WTC11 (cell line): Measurements from ENCODE around the gene WRAP53. TPM values are rescaled to one million over a fixed set of nuclear protein-coding genes. Genes with fewer than 3 reads are reported as not detected.

Experiments used
- ATAC-seq: fragments of 200-7000 bp; cut with Tn5 transposase; 2 replicates; pipeline ENCODE4 v1.10.0; 2021; ENCODE audit warnings: mild to moderate bottlenecking, moderate library complexity
- CTCF ChIA-PET: fragments of 300-600 bp; sonication (Branson Sonifier 250); formaldehyde crosslinking; loops from one replicate; lab custom pipeline; 2021; ENCODE audit warnings: antibody characterized with exemption; lab: Charles Lee
- POLR2A ChIA-PET: fragments of 350-600 bp; sonication (Branson Sonifier 250); formaldehyde crosslinking; loops from one replicate; lab custom pipeline; 2021; ENCODE audit warnings: antibody characterized with exemption; lab: Charles Lee
- DNase-seq: peaks from one replicate; pipeline ENCODE4 v3.0.0; 2021; ENCODE audit warnings: low spot score
- H3K27ac Mint-ChIP-seq: 2 replicates; pipeline ENCODE4 v1.8.0; 2021; ENCODE audit warnings: mixed read lengths
- H3K27me3 Mint-ChIP-seq: 2 replicates; pipeline ENCODE4 v1.8.0; 2021; ENCODE audit warnings: low read depth, mild to moderate bottlenecking, moderate library complexity, mixed read lengths
- H3K36me3 Mint-ChIP-seq: 2 replicates; pipeline ENCODE4 v1.8.0; 2021; ENCODE audit warnings: mixed read lengths
- H3K4me1 Mint-ChIP-seq: 2 replicates; pipeline ENCODE4 v1.8.0; 2022; ENCODE audit warnings: mixed read lengths
- H3K4me3 Mint-ChIP-seq: 2 replicates; pipeline ENCODE4 v1.8.0; 2021; ENCODE audit warnings: mild to moderate bottlenecking, moderate library complexity, mixed read lengths
- H3K9me3 Mint-ChIP-seq: 2 replicates; pipeline ENCODE4 v1.8.0; 2021; ENCODE audit warnings: mixed read lengths
- AFF4 ChIP-seq: sonication (generic); formaldehyde crosslinking; IDR thresholded peaks from 2 replicates; pipeline ENCODE4 v1.8.1; 2023; ENCODE audit warnings: mild to moderate bottlenecking, missing genetic modification reagents, borderline replicate concordance
- AR ChIP-seq: fragments of 250-450 bp; sonication (Bioruptor Pico); IDR thresholded peaks from 2 replicates; pipeline ENCODE4 v1.9.0; 2021; ENCODE audit warnings: mild to moderate bottlenecking
- ATF2 ChIP-seq: sonication (generic); formaldehyde crosslinking; IDR thresholded peaks from 2 replicates; pipeline ENCODE4 v1.8.1; 2022; ENCODE audit warnings: low read depth, missing genetic modification reagents, borderline replicate concordance
- ESRRA ChIP-seq: sonication (generic); formaldehyde crosslinking; IDR thresholded peaks from 2 replicates; pipeline ENCODE4 v1.8.1; 2022; ENCODE audit warnings: mild to moderate bottlenecking, missing genetic modification reagents, borderline replicate concordance
- ETV6 ChIP-seq: sonication (generic); formaldehyde crosslinking; IDR thresholded peaks from 2 replicates; pipeline ENCODE4 v1.8.1; 2022; ENCODE audit warnings: mild to moderate bottlenecking, missing genetic modification reagents
- GABPB1 ChIP-seq: sonication (generic); formaldehyde crosslinking; IDR thresholded peaks from 2 replicates; pipeline ENCODE4 v1.8.1; 2023; ENCODE audit warnings: mild to moderate bottlenecking, missing genetic modification reagents
- IRF1 ChIP-seq: sonication (generic); formaldehyde crosslinking; IDR thresholded peaks from 2 replicates; pipeline ENCODE4 v1.8.0; 2023; ENCODE audit warnings: missing genetic modification reagents
- MXD4 ChIP-seq: fragments of 250-450 bp; sonication (Bioruptor Pico); IDR thresholded peaks from 2 replicates; pipeline ENCODE4 v1.8.0; 2021; ENCODE audit warnings: mild to moderate bottlenecking, moderate library complexity, borderline replicate concordance
- MYBL2 ChIP-seq: sonication (generic); formaldehyde crosslinking; IDR thresholded peaks from 2 replicates; pipeline ENCODE4 v1.8.1; 2023; ENCODE audit warnings: mild to moderate bottlenecking, moderate library complexity, missing genetic modification reagents
- TEAD1 ChIP-seq: sonication (generic); formaldehyde crosslinking; IDR thresholded peaks from 2 replicates; pipeline ENCODE4 v1.8.0; 2022; ENCODE audit warnings: mild to moderate bottlenecking, missing genetic modification reagents
- total RNA-seq: library from RNA; stranded (reverse); gene quantifications from 3 replicates; pipeline ENCODE4 v1.2.3, GENCODE V29; 2021
- TF ChIP-seq, protein P1 (sequence below): sonication (generic); formaldehyde crosslinking; IDR thresholded peaks from 2 replicates; pipeline ENCODE4 v1.8.1; 2023; ENCODE audit warnings: mild to moderate bottlenecking, missing genetic modification reagents, moderate library complexity
- TF ChIP-seq, protein P2 (sequence below): sonication (generic); formaldehyde crosslinking; IDR thresholded peaks from 2 replicates; pipeline ENCODE4 v1.8.1; 2022; ENCODE audit warnings: low read depth, mild to moderate bottlenecking, moderate library complexity, missing genetic modification reagents, borderline replicate concordance
- TF ChIP-seq, protein P3 (sequence below): fragments of 250-450 bp; sonication (Bioruptor Pico); IDR thresholded peaks from 2 replicates; pipeline ENCODE4 v1.9.0; 2021; ENCODE audit warnings: mild to moderate bottlenecking
- TF ChIP-seq, protein P4 (sequence below): sonication (generic); formaldehyde crosslinking; IDR thresholded peaks from 2 replicates; pipeline ENCODE4 v1.8.0; 2022; ENCODE audit warnings: missing genetic modification reagents
- TF ChIP-seq, protein P5 (sequence below): sonication (generic); formaldehyde crosslinking; IDR thresholded peaks from 2 replicates; pipeline ENCODE4 v1.8.1; 2023; ENCODE audit warnings: mild to moderate bottlenecking, missing genetic modification reagents

WRAP53 gene
- total RNA-seq, 1 experiment from 2014 or later, result 37.2 TPM

- TF ChIP-seq ATF2 (no peak), TEAD1 (CRISPR knock-in tag) (no peak)
These were observed 31.4 kb downstream of the WRAP53 start (continued) for GRCh38 chr17:7719661-7720060.

DNA sequence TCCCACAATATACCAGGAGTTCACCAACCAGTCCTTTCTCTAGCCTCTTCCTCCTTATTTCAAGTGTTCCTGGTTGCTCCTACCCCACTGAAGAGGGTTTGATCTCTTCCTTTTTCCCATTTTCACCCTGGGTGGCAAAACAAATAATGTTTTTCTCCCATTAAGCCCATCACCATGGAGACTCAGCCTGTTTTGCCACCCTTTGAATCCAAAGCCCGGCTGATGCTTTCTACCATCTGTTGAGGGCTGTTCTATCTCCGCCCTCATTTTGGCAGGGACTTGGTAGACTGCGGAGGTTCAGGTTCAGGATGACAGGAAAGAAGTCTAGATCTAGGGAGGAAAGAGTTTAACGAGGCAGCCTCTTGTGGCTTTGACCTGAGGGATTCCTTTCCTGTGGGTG is 31.8 kb downstream of the WRAP53 start:
- TF ChIP-seq MYBL2 (no peak), AFF4 (CRISPR knock-in tag) (no peak), MXD4 (CRISPR knock-in tag) (no peak), AR (CRISPR knock-in tag) (no peak), ESRRA (no peak)
- TF ChIP-seq, protein P1, sequence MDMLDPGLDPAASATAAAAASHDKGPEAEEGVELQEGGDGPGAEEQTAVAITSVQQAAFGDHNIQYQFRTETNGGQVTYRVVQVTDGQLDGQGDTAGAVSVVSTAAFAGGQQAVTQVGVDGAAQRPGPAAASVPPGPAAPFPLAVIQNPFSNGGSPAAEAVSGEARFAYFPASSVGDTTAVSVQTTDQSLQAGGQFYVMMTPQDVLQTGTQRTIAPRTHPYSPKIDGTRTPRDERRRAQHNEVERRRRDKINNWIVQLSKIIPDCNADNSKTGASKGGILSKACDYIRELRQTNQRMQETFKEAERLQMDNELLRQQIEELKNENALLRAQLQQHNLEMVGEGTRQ (CRISPR knock-in tag), result no peak
- TF ChIP-seq, protein P2, sequence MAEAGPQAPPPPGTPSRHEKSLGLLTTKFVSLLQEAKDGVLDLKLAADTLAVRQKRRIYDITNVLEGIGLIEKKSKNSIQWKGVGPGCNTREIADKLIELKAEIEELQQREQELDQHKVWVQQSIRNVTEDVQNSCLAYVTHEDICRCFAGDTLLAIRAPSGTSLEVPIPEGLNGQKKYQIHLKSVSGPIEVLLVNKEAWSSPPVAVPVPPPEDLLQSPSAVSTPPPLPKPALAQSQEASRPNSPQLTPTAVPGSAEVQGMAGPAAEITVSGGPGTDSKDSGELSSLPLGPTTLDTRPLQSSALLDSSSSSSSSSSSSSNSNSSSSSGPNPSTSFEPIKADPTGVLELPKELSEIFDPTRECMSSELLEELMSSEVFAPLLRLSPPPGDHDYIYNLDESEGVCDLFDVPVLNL (CRISPR knock-in tag), result no peak
- Mint-ChIP-seq H3K27ac (no peak overlapping the region), H3K4me3 (no peak overlapping the region), H3K36me3 (no peaks in the 10 kb centered on the region), H3K9me3 (no peaks in the 10 kb centered on the region), H3K27me3 (peaks cover 39% of the 10 kb centered on the region), H3K4me1 (peaks cover 35% of the 10 kb centered on the region)
- no peak for DNase-seq
- ATAC-seq, result no peak
- POLR2A ChIA-PET, result interaction anchor here (0.6 kb wide), 1 partner anchor 325 kb away, joined by 4 read pairs; no protein-coding TSS in a partner anchor
- CTCF ChIA-PET, result interaction anchor here (1.3 to 2.0 kb wide), 2 partner anchors 23 to 88 kb away, joined by 4 read pairs; no protein-coding TSS in a partner anchor

DNA sequence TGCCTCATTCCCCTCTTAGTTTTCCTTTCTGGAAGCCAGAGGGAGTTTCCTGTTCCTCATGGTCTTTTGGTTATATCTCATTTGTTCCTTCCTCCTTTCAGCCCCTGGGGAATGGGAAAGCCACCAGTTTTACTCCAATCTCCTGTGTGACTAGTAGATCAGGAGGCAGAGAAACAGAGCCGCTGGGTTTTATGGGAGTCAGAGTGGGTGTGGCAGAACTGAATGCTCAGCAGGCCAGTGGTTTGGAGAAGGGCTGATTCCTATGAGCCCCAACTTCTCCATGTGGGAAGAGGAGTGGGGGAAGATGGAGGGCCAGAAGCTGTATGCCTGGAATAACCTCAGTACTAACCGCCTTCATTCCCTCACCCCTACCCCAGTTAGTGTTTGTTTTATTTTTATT is 33.3 kb downstream of the WRAP53 start:
- Mint-ChIP-seq H3K4me3 (no peak overlapping the region), H3K36me3 (no peaks in the 10 kb centered on the region), H3K9me3 (no peaks in the 10 kb centered on the region), H3K4me1 (peaks cover 22% of the 10 kb centered on the region), H3K27me3 (peaks cover 39% of the 10 kb centered on the region), H3K27ac (peak overlapping the region; percentile 71)
- ChIA-PET POLR2A (no interaction called here), CTCF (interaction anchor here (0.6 to 2.0 kb wide), 3 partner anchors 22 to 102 kb away, joined by 3 to 4 read pairs (median 4); no protein-coding TSS in a partner anchor)
- DNase-seq, result no peak
- no peak for ATAC-seq
- TF ChIP-seq IRF1 (CRISPR knock-in tag) (no peak), GABPB1 (CRISPR knock-in tag) (no peak), ETV6 (CRISPR knock-in tag) (no peak)
- TF ChIP-seq, protein P3, sequence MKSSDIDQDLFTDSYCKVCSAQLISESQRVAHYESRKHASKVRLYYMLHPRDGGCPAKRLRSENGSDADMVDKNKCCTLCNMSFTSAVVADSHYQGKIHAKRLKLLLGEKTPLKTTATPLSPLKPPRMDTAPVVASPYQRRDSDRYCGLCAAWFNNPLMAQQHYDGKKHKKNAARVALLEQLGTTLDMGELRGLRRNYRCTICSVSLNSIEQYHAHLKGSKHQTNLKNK (CRISPR knock-in tag), result no peak
- TF ChIP-seq, protein P4, sequence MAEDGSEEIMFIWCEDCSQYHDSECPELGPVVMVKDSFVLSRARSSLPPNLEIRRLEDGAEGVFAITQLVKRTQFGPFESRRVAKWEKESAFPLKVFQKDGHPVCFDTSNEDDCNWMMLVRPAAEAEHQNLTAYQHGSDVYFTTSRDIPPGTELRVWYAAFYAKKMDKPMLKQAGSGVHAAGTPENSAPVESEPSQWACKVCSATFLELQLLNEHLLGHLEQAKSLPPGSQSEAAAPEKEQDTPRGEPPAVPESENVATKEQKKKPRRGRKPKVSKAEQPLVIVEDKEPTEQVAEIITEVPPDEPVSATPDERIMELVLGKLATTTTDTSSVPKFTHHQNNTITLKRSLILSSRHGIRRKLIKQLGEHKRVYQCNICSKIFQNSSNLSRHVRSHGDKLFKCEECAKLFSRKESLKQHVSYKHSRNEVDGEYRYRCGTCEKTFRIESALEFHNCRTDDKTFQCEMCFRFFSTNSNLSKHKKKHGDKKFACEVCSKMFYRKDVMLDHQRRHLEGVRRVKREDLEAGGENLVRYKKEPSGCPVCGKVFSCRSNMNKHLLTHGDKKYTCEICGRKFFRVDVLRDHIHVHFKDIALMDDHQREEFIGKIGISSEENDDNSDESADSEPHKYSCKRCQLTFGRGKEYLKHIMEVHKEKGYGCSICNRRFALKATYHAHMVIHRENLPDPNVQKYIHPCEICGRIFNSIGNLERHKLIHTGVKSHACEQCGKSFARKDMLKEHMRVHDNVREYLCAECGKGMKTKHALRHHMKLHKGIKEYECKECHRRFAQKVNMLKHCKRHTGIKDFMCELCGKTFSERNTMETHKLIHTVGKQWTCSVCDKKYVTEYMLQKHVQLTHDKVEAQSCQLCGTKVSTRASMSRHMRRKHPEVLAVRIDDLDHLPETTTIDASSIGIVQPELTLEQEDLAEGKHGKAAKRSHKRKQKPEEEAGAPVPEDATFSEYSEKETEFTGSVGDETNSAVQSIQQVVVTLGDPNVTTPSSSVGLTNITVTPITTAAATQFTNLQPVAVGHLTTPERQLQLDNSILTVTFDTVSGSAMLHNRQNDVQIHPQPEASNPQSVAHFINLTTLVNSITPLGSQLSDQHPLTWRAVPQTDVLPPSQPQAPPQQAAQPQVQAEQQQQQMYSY, result no peak
- TF ChIP-seq, protein P5, sequence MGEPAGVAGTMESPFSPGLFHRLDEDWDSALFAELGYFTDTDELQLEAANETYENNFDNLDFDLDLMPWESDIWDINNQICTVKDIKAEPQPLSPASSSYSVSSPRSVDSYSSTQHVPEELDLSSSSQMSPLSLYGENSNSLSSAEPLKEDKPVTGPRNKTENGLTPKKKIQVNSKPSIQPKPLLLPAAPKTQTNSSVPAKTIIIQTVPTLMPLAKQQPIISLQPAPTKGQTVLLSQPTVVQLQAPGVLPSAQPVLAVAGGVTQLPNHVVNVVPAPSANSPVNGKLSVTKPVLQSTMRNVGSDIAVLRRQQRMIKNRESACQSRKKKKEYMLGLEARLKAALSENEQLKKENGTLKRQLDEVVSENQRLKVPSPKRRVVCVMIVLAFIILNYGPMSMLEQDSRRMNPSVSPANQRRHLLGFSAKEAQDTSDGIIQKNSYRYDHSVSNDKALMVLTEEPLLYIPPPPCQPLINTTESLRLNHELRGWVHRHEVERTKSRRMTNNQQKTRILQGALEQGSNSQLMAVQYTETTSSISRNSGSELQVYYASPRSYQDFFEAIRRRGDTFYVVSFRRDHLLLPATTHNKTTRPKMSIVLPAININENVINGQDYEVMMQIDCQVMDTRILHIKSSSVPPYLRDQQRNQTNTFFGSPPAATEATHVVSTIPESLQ, result no peak
